Panc1 (cell line): ENCODE measurements around the gene NAT9.

Experiments used
- CTCF ChIP-seq: fragments of 450-650 bp; IDR thresholded peaks from 2 replicates; pipeline ENCODE4 v1.5.1; 2017; ENCODE audit warnings: mild to moderate bottlenecking
- REST ChIP-seq, 2 experiments: IDR thresholded peaks; 2 replicates each; pipeline ENCODE4 v1.6.1; 2011 to 2012; ENCODE audit warnings: low read depth in 2 of 2, control low read depth in 1 of 2, low read length in 1 of 2, mild to moderate bottlenecking in 1 of 2, moderate library complexity in 1 of 2; ENCODE audit not compliant: insufficient read depth in 1 of 2

- TF ChIP-seq REST (IDR thresholded peaks at IDR 0.05; ENCODE audit: insufficient read depth in 1 of 2, low read depth in 2 of 2, low read length in 1 of 2) (no peak), CTCF (no peak)
Observed at GRCh38 chr17:74729866-74730265, 46.3 kb downstream of the NAT9 start.
